Urinary bladder (tissue), 4 donors: ENCODE measurements around the gene CCBE1. TPM values are rescaled to one million over a fixed set of nuclear protein-coding genes. Genes with fewer than 3 reads are reported as not detected.
"Not testable (repeated sequence)": the region's sequence is repeated elsewhere in the genome, so short reads cannot be mapped to it uniquely, and the experiment has no call there.

ENCODE experiments used
- DNase-seq: peaks from one replicate; pipeline ENCODE4 v3.0.0-alpha.2; 2015; ENCODE audit errors: extremely low spot score
- H3K27ac ChIP-seq: one replicate; pipeline ENCODE4 v1.5.1; 2013; ENCODE audit warnings: low read depth, mild to moderate bottlenecking, moderate library complexity
- H3K36me3 ChIP-seq: one replicate; pipeline ENCODE4 v1.6.1; 2013; ENCODE audit warnings: mild to moderate bottlenecking, moderate library complexity; ENCODE audit not compliant: insufficient read depth
- H3K4me1 ChIP-seq: one replicate; pipeline ENCODE4 v1.6.1; 2013; ENCODE audit warnings: mild to moderate bottlenecking, moderate library complexity; ENCODE audit not compliant: insufficient read depth
- H3K4me3 ChIP-seq: one replicate; pipeline ENCODE4 v1.5.1; 2013; ENCODE audit warnings: low read depth, low read length
- WGBS: extraction: QIAGEN DNeasy Blood & Tissue Kit; methylation state at CpG from one replicate; pipeline ENCODE4 v1.1.7; 2013; 5-methylcytosine and 5-hydroxymethylcytosine counted together
- polyA plus RNA-seq: library from polyadenylated mRNA; stranded (reverse); fragments of 200-250 nt; gene quantifications from one replicate; pipeline ENCODE4 v1.2.3, GENCODE V29; 2013
- total RNA-seq: library from RNA; depleted of rRNA; stranded (reverse); fragments of >200 nt; gene quantifications from one replicate; pipeline ENCODE4 v1.2.3, GENCODE V29; 2014
- donor health status: healthy with polysubstance abuse.
- donor health status: healthy.

Gene CCBE1
- total and polyA plus RNA-seq, 2 donors, result 0.37 to 4.2 TPM

- Histone ChIP-seq H3K36me3 (no peaks in the 10 kb centered on the region), H3K27ac (no peak overlapping the region), H3K4me1 (no peaks in the 10 kb centered on the region), H3K4me3 (no peak overlapping the region)
- WGBS, result 84% methylated on average over 1 of the region's 1 CpG
- no peak for DNase-seq
These were observed 11.0 kb downstream of the CCBE1 start for GRCh38 chr18:59686260-59686659.

- WGBS, result 26% methylated on average over 4 of the region's 4 CpGs
- no peak for DNase-seq
These were observed 11.7 kb downstream of the CCBE1 start for GRCh38 chr18:59685501-59685900.

GRCh38 chr18:59684777-59685176 is 12.4 kb downstream of the CCBE1 start:
- WGBS, result 62% methylated on average over 2 of the region's 2 CpGs
- Histone ChIP-seq H3K36me3 (no peaks in the 10 kb centered on the region), H3K27ac (no peak overlapping the region), H3K4me3 (no peak overlapping the region), H3K4me1 (no peaks in the 10 kb centered on the region)
- DNase-seq, result no peak

More at GRCh38 chr18:59685501-59685900, 11.7 kb downstream of the CCBE1 start:
- no peak overlapping the region for H3K27ac ChIP-seq
- H3K4me3 ChIP-seq, result no peak overlapping the region
- H3K36me3 ChIP-seq, result no peaks in the 10 kb centered on the region
- no peaks in the 10 kb centered on the region for H3K4me1 ChIP-seq

- WGBS, result 39% methylated on average over 6 of the region's 6 CpGs
- no peak overlapping the region for H3K27ac ChIP-seq
- H3K4me1 ChIP-seq, result no peaks in the 10 kb centered on the region
- no peak overlapping the region for H3K4me3 ChIP-seq
- no peaks in the 10 kb centered on the region for H3K36me3 ChIP-seq
- DNase-seq, result no peak
These were observed 15.7 kb downstream of the CCBE1 start for GRCh38 chr18:59681521-59682004.

GRCh38 chr18:59681051-59681450 is 16.2 kb downstream of the CCBE1 start:
- Histone ChIP-seq H3K36me3 (no peaks in the 10 kb centered on the region), H3K4me1 (no peaks in the 10 kb centered on the region), H3K27ac (no peak overlapping the region), H3K4me3 (no peak overlapping the region)
- WGBS, result 44% methylated on average over 5 of the region's 5 CpGs
- no peak for DNase-seq

- Histone ChIP-seq H3K36me3 (no peaks in the 10 kb centered on the region), H3K27ac (no peak overlapping the region), H3K4me1 (no peaks in the 10 kb centered on the region), H3K4me3 (no peak overlapping the region)
- DNase-seq, result no peak
- 17% methylated on average over 2 of the region's 2 CpGs for WGBS
These were observed 21.9 kb downstream of the CCBE1 start for GRCh38 chr18:59675346-59675745.

- H3K27ac ChIP-seq, result no peak overlapping the region
These were observed 22.3 kb downstream of the CCBE1 start for GRCh38 chr18:59674903-59675270.

GRCh38 chr18:59674186-59674902 is 22.9 kb downstream of the CCBE1 start:
- Histone ChIP-seq H3K36me3 (no peaks in the 10 kb centered on the region), H3K27ac (no peak overlapping the region), H3K4me3 (no peak overlapping the region), H3K4me1 (no peaks in the 10 kb centered on the region)
- DNase-seq, result no peak
- WGBS, result 72% methylated on average over 6 of the region's 6 CpGs

More at GRCh38 chr18:59674903-59675270, 22.3 kb downstream of the CCBE1 start:
- H3K4me1 ChIP-seq, result no peaks in the 10 kb centered on the region
- H3K36me3 ChIP-seq, result no peaks in the 10 kb centered on the region
- WGBS, result 30% methylated on average over 1 of the region's 1 CpG
- no peak overlapping the region for H3K4me3 ChIP-seq
- DNase-seq, result no peak

GRCh38 chr18:59672235-59672711 is 24.9 kb downstream of the CCBE1 start:
- H3K4me3 ChIP-seq, result no peak overlapping the region
- no peaks in the 10 kb centered on the region for H3K36me3 ChIP-seq
- H3K27ac ChIP-seq, result no peak overlapping the region
- 89% methylated on average over 1 of the region's 1 CpG for WGBS
- no peaks in the 10 kb centered on the region for H3K4me1 ChIP-seq
- no peak for DNase-seq

GRCh38 chr18:59671551-59671950 is 25.7 kb downstream of the CCBE1 start:
- 67% methylated on average over 1 of the region's 1 CpG for WGBS
- H3K4me3 ChIP-seq, result no peak overlapping the region
- no peaks in the 10 kb centered on the region for H3K4me1 ChIP-seq
- H3K27ac ChIP-seq, result no peak overlapping the region
- H3K36me3 ChIP-seq, result no peaks in the 10 kb centered on the region
- DNase-seq, result no peak

GRCh38 chr18:59669872-59670657 is 27.2 kb downstream of the CCBE1 start:
- Histone ChIP-seq H3K4me3 (no peak overlapping the region), H3K27ac (no peak overlapping the region), H3K36me3 (no peaks in the 10 kb centered on the region), H3K4me1 (no peaks in the 10 kb centered on the region)
- 84% methylated on average over 6 of the region's 6 CpGs for WGBS
- DNase-seq, result no peak

- H3K4me1 ChIP-seq, result no peaks in the 10 kb centered on the region
- 81% methylated on average over 4 of the region's 4 CpGs for WGBS
- H3K27ac ChIP-seq, result no peak overlapping the region
- H3K4me3 ChIP-seq, result no peak overlapping the region
- DNase-seq, result no peak
- no peaks in the 10 kb centered on the region for H3K36me3 ChIP-seq
These were observed 29.7 kb downstream of the CCBE1 start for GRCh38 chr18:59667488-59667887.

GRCh38 chr18:59666007-59666402 is 31.2 kb downstream of the CCBE1 start:
- 70% methylated on average over 9 of the region's 9 CpGs for WGBS
- not testable (repeated sequence) for H3K27ac ChIP-seq, H3K4me1 ChIP-seq, DNase-seq, H3K36me3 ChIP-seq, H3K4me3 ChIP-seq
